Upper lobe of right lung (tissue), 1 donor: ENCODE results near the gene NNT. TPM values are rescaled to one million over a fixed set of nuclear protein-coding genes. Genes with fewer than 3 reads are reported as not detected.
"Not testable (repeated sequence)": the region's sequence is repeated elsewhere in the genome, so short reads cannot be mapped to it uniquely, and the experiment has no call there.

Source experiments
- ATAC-seq: fragments of 200-7000 bp; cut with Tn5 transposase; one replicate; pipeline ENCODE4 v1.9.1; 2020; ENCODE audit warnings: mild to moderate bottlenecking, moderate library complexity
- DNase-seq: peaks from one replicate; pipeline ENCODE4 v3.0.0-alpha.2; 2020
- H3K27ac ChIP-seq: fragments of 200-600 bp; one replicate; pipeline ENCODE4 v1.8.0; 2022
- H3K27me3 ChIP-seq: fragments of 200-600 bp; one replicate; pipeline ENCODE4 v1.8.0; 2022; ENCODE audit warnings: mild to moderate bottlenecking
- H3K36me3 ChIP-seq: fragments of 200-600 bp; one replicate; pipeline ENCODE4 v1.8.0; 2022
- H3K4me1 ChIP-seq: fragments of 200-600 bp; one replicate; pipeline ENCODE4 v1.8.0; 2022
- H3K4me3 ChIP-seq: fragments of 200-600 bp; one replicate; pipeline ENCODE4 v1.8.0; 2022; ENCODE audit warnings: mild to moderate bottlenecking
- H3K9me3 ChIP-seq: fragments of 200-600 bp; one replicate; pipeline ENCODE4 v1.8.0; 2022
- intact Hi-C: fragments of 100-400 bp; cut with DNase I; formaldehyde crosslinking; loops from one replicate; pipeline ENCODE4 v1.11.0; 2022
- total RNA-seq: library from RNA; stranded (reverse); fragmentation: NEBNext Ultra II Directional; extraction: Animal tissue kit (Norgen Biotek cat#: 25700); gene quantifications from one replicate; pipeline ENCODE4 v1.2.1, GENCODE V29; 2021
- TF ChIP-seq, protein P1 (sequence below): fragments of 200-600 bp; IDR thresholded peaks from one replicate; pipeline ENCODE4 v1.8.0; 2022; ENCODE audit warnings: antibody characterized with exemption
- donor health status: DM: no; HTN: yes; CAD: no; lungs with severe emphysema.

Gene NNT
- total RNA-seq, 1 donor from 2014 or later = 67.7 TPM

DNA sequence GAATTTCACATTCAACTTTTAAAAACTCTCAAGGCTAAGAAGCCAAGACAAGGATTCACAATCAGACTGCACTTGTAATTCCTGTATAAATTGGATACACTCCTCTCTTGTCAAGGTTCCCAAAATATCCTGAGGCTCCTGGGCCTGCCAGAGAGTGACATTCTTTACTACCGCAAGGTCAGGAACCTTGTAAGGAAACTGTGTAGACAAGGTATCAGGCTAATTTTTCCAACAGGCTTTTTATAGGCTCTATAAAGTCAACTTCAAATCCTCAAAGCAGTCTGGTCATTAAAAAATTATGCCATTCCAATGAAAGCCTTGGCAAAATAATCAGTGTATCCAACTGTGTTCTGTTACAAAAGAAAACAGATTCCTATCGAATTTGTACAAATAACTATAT, 30.6 kb upstream of the NNT start:
- Histone ChIP-seq H3K4me1 (peaks cover 8% of the 10 kb centered on the region), H3K4me3 (no peak overlapping the region), H3K9me3 (no peaks in the 10 kb centered on the region), H3K27ac (peak overlapping the region; percentile 2), H3K27me3 (no peaks in the 10 kb centered on the region), H3K36me3 (no peaks in the 10 kb centered on the region)
- intact Hi-C loops = no loop called here
- TF ChIP-seq, protein P1, sequence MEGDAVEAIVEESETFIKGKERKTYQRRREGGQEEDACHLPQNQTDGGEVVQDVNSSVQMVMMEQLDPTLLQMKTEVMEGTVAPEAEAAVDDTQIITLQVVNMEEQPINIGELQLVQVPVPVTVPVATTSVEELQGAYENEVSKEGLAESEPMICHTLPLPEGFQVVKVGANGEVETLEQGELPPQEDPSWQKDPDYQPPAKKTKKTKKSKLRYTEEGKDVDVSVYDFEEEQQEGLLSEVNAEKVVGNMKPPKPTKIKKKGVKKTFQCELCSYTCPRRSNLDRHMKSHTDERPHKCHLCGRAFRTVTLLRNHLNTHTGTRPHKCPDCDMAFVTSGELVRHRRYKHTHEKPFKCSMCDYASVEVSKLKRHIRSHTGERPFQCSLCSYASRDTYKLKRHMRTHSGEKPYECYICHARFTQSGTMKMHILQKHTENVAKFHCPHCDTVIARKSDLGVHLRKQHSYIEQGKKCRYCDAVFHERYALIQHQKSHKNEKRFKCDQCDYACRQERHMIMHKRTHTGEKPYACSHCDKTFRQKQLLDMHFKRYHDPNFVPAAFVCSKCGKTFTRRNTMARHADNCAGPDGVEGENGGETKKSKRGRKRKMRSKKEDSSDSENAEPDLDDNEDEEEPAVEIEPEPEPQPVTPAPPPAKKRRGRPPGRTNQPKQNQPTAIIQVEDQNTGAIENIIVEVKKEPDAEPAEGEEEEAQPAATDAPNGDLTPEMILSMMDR = no peak
- DNase-seq (no peak), ATAC-seq (peak; percentile 39)

DNA sequence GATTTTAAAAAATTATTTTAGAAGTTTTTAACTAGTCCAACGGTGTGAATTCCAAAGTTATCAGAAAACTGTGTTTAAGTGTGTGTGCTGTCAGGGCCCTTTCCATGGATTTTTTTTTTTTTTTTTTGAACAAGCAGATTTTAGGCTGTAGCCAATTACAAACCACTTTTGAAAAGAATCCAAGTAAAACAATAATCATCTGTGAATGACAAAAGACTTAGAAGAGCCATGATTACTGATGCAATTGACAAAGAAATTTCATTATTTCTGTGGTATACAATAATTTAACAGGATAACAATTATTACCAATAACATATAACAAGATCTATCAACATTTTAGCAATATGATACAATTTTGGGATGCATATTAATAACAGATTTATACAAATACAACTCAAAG, 29.9 kb upstream of the NNT start:
- DNase-seq (no peak), ATAC-seq (no peak)
- peak overlapping the region; percentile 2 for H3K27ac ChIP-seq
- intact Hi-C loops = no loop called here
- H3K27me3 ChIP-seq = no peaks in the 10 kb centered on the region
- no peak overlapping the region for H3K4me3 ChIP-seq
- TF ChIP-seq, protein P1 = no peak
- H3K4me1 ChIP-seq = peaks cover 8% of the 10 kb centered on the region
- no peaks in the 10 kb centered on the region for H3K36me3 ChIP-seq
- H3K9me3 ChIP-seq = no peaks in the 10 kb centered on the region

DNA sequence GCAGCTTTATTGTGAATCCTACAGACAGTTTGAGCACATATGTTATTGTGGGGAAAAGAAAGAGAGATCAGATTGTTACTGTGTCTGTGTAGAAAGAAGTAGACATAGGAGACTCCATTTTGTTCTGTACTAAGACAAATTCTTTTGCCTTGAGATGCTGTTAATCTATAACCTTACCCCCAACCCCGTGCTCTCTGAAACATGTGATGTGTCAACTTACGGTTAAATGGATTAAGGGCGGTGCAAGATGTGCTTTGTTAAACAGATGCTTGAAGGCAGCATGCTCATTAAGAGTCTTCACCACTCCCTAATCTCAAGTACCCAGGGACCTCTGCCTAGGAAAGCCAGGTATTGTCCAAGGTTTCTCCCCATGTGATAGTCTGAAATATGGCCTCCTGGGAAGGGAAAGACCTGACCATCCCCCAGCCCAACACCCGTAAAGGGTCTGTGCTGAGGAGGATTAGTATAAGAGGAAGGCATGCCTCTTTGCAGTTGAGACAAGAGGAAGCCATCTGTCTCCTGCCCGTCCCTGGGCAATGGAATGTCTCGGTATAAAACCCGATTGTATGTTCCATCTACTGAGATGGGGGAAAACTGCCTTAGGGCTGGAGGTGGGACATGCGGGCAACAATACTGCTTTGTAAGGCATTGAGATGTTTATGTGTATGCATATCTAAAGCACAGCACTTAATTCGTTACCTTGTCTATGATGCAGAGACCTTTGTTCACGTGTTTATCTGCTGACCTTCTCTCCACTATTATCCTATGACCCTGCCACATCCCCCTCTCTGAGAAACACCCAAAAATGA, 22.4 kb upstream of the NNT start:
- H3K27me3 ChIP-seq, H3K4me1 ChIP-seq, H3K4me3 ChIP-seq, intact Hi-C loops, H3K9me3 ChIP-seq, H3K36me3 ChIP-seq, ATAC-seq, H3K27ac ChIP-seq, DNase-seq: not testable (repeated sequence)

DNA sequence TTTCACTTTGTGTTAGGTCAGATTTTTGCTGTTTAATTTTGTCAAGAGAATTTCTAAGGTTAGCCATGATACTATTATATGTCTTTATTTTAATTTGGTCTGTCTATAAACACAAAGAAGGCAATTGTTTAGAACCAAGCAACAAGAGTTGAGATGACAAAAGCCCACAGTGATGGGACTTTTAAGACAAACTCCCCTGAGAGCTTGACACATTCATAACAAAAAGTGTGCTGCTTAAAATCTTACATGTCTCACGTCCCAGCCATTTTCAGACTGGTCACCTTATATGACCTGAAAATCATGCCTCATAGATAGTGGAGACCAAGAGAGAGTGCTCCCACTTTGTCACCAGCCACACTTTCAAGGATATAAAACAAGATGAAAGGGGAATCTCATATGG, 21.6 kb upstream of the NNT start:
- no peak for DNase-seq
- intact Hi-C loops = no loop called here

GRCh38 chr5:43582082-43583005, 20.6 kb upstream of the NNT start:
- ATAC-seq = no peak
- intact Hi-C loops = no loop called here
- H3K9me3 ChIP-seq = no peaks in the 10 kb centered on the region

More for the DNA sequence above, 21.6 kb upstream of the NNT start:
- ATAC-seq = no peak
- Histone ChIP-seq H3K4me3 (no peak overlapping the region), H3K9me3 (no peaks in the 10 kb centered on the region), H3K27ac (no peak overlapping the region), H3K27me3 (no peaks in the 10 kb centered on the region), H3K4me1 (no peaks in the 10 kb centered on the region), H3K36me3 (no peaks in the 10 kb centered on the region)
- TF ChIP-seq, protein P1 = no peak

More at GRCh38 chr5:43582082-43583005, 20.6 kb upstream of the NNT start:
- DNase-seq = no peak
- Histone ChIP-seq H3K27me3 (no peaks in the 10 kb centered on the region), H3K27ac (no peak overlapping the region), H3K36me3 (no peaks in the 10 kb centered on the region), H3K4me3 (no peak overlapping the region), H3K4me1 (no peaks in the 10 kb centered on the region)
- TF ChIP-seq, protein P1 = no peak
